ENCODE data around the gene COPG2. TPM values are rescaled to one million over a fixed set of nuclear protein-coding genes. Genes with fewer than 3 reads are reported as not detected.

The COPG2 gene
- polyA plus RNA-seq, 1 donor from 2014 or later: 37.9 TPM

GRCh38 chr7:130492523-130493274 lies 175.8 kb downstream of the COPG2 start:
- no peaks in the 10 kb centered on the region for H3K27me3 ChIP-seq (ENCODE audit: insufficient read depth, low read depth, low read length)
- no peak overlapping the region for H2AFZ ChIP-seq (ENCODE audit: low read depth, low read length)
- H3K4me3 ChIP-seq (ENCODE audit: low read length): peak overlapping the region; percentile 79
- no peaks in the 10 kb centered on the region for H3K36me3 ChIP-seq (ENCODE audit: insufficient read depth, low read length)
- no peaks in the 10 kb centered on the region for H3K9me3 ChIP-seq (ENCODE audit: low read length)
- H3F3A ChIP-seq (ENCODE audit: insufficient read depth, low read length, poor library complexity, severe bottlenecking): no peaks in the 10 kb centered on the region
- H3K79me2 ChIP-seq (replicated peaks; ENCODE audit: insufficient read depth, low read length): peaks cover 61% of the 10 kb centered on the region
- peak overlapping the region; percentile 90 for H3K27ac ChIP-seq (ENCODE audit: low read length)
- no peaks in the 10 kb centered on the region for H3K9me2 ChIP-seq (ENCODE audit: insufficient read depth, low read length)
- TF ChIP-seq POLR2AphosphoS5 (IDR thresholded peaks at IDR 0.05) (peak; percentile 20), SMC3 (conservative IDR thresholded peaks at IDR 0.05; ENCODE audit: poor library complexity) (no peak), MXI1 (conservative IDR thresholded peaks at IDR 0.05; ENCODE audit: poor library complexity, severe bottlenecking) (no peak), CTCF (IDR thresholded peaks at IDR 0.05; ENCODE audit: poor library complexity, severe bottlenecking) (no peak), EZH2 (IDR thresholded peaks at IDR 0.05; ENCODE audit: borderline replicate concordance, insufficient read depth, low read length, poor library complexity, severe bottlenecking) (no peak), RAD21 (conservative IDR thresholded peaks at IDR 0.05) (peak; percentile 30), TAF1 (IDR thresholded peaks at IDR 0.05; ENCODE audit: low read depth) (no peak), EP300 (conservative IDR thresholded peaks at IDR 0.05; ENCODE audit: poor library complexity, severe bottlenecking) (no peak)
- TF ChIP-seq, protein P1, sequence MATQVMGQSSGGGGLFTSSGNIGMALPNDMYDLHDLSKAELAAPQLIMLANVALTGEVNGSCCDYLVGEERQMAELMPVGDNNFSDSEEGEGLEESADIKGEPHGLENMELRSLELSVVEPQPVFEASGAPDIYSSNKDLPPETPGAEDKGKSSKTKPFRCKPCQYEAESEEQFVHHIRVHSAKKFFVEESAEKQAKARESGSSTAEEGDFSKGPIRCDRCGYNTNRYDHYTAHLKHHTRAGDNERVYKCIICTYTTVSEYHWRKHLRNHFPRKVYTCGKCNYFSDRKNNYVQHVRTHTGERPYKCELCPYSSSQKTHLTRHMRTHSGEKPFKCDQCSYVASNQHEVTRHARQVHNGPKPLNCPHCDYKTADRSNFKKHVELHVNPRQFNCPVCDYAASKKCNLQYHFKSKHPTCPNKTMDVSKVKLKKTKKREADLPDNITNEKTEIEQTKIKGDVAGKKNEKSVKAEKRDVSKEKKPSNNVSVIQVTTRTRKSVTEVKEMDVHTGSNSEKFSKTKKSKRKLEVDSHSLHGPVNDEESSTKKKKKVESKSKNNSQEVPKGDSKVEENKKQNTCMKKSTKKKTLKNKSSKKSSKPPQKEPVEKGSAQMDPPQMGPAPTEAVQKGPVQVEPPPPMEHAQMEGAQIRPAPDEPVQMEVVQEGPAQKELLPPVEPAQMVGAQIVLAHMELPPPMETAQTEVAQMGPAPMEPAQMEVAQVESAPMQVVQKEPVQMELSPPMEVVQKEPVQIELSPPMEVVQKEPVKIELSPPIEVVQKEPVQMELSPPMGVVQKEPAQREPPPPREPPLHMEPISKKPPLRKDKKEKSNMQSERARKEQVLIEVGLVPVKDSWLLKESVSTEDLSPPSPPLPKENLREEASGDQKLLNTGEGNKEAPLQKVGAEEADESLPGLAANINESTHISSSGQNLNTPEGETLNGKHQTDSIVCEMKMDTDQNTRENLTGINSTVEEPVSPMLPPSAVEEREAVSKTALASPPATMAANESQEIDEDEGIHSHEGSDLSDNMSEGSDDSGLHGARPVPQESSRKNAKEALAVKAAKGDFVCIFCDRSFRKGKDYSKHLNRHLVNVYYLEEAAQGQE (IDR thresholded peaks at IDR 0.05; ENCODE audit: borderline replicate concordance): peak; percentile 63
- H3K4me2 ChIP-seq (ENCODE audit: low read length): no peak overlapping the region
- H3K9ac ChIP-seq (ENCODE audit: low read length): peak overlapping the region; percentile 91
- H4K20me1 ChIP-seq (ENCODE audit: insufficient read depth): peaks cover 40% of the 10 kb centered on the region

DNA sequence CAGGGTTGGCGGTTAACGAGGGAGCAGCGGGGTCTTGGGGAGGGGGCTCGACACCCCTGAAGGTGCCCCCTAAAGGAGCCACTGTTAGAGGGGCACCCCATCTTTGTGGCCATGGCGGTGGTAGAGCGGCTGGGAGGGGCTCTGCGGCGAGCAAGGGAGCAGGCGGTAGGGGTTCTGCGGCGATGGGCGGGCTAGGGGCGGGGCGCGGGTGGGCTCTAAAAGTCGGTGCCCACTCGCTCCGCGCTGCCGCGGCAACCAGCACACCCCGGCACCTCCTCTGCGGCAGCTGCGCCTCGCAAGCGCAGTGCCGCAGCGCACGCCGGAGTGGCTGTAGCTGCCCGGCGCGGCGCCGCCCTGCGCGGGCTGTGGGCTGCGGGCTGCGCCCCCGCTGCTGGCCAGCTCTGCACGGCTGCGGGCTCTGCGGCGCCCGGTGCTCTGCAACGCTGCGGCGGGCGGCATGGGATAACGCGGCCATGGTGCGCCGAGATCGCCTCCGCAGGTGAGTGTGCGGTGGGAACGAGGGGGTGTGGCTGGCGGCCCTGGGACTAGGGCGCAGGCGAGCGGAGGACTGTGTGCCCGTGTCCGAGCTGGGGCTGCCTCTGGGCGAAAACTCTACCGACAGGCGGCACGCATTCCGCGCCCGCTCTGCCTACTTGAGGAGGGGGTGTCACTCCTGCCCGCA lies 176.6 kb downstream of the COPG2 start, which contains the start of gene MEST:
MEST (plus strand) TSS at position 245 of the 682 bp plus-strand sequence; CDS start at position 474, 229 bp downstream.
- peaks cover 55% of the 10 kb centered on the region for H3K79me2 ChIP-seq (replicated peaks; ENCODE audit: insufficient read depth, low read length)
- TF ChIP-seq CTCF (IDR thresholded peaks at IDR 0.05; ENCODE audit: poor library complexity, severe bottlenecking) (no peak), EP300 (conservative IDR thresholded peaks at IDR 0.05; ENCODE audit: poor library complexity, severe bottlenecking) (peak; percentile 24), EZH2 (IDR thresholded peaks at IDR 0.05; ENCODE audit: borderline replicate concordance, insufficient read depth, low read length, poor library complexity, severe bottlenecking) (no peak), MXI1 (conservative IDR thresholded peaks at IDR 0.05; ENCODE audit: poor library complexity, severe bottlenecking) (peak; percentile 76), TAF1 (IDR thresholded peaks at IDR 0.05; ENCODE audit: low read depth) (peak; percentile 65), SMC3 (conservative IDR thresholded peaks at IDR 0.05; ENCODE audit: poor library complexity) (peak; percentile 47), POLR2AphosphoS5 (IDR thresholded peaks at IDR 0.05) (peak; percentile 78), RAD21 (conservative IDR thresholded peaks at IDR 0.05) (peak; percentile 59)
- TF ChIP-seq, protein P1 (IDR thresholded peaks at IDR 0.05; ENCODE audit: borderline replicate concordance): no peak
- no peak within 1 kb of the TSS for H2AFZ ChIP-seq (ENCODE audit: low read depth, low read length)

More for the DNA sequence above, 176.6 kb downstream of the COPG2 start, which contains the start of gene MEST:
- Histone ChIP-seq H4K20me1 (ENCODE audit: insufficient read depth) (peaks cover 37% of the 10 kb centered on the region), H3K36me3 (ENCODE audit: insufficient read depth, low read length) (no peaks in the 10 kb centered on the region), H3K27me3 (ENCODE audit: insufficient read depth, low read depth, low read length) (no peaks in the 10 kb centered on the region), H3K9me3 (ENCODE audit: low read length) (no peaks in the 10 kb centered on the region), H3K27ac (ENCODE audit: low read length) (peak within 1 kb of the TSS; percentile 97), H3K9ac (ENCODE audit: low read length) (peak within 1 kb of the TSS; percentile 91), H3K4me3 (ENCODE audit: low read length) (peak within 1 kb of the TSS; percentile 79), H3F3A (ENCODE audit: insufficient read depth, low read length, poor library complexity, severe bottlenecking) (peaks cover 3% of the 10 kb centered on the region), H3K9me2 (ENCODE audit: insufficient read depth, low read length) (no peaks in the 10 kb centered on the region), H3K4me2 (ENCODE audit: low read length) (peak within 1 kb of the TSS; percentile 52)
